CD8-positive, alpha-beta memory T cell (primary cell): ENCODE measurements around the gene KCNJ18. TPM values are rescaled to one million over a fixed set of nuclear protein-coding genes. Genes with fewer than 3 reads are reported as not detected.
"Not testable (repeated sequence)": the region's sequence is repeated elsewhere in the genome, so short reads cannot be mapped to it uniquely, and the experiment has no call there.

Experiments
- CTCF ChIA-PET: fragments of 350-600 bp; sonication (Branson Sonifier 250); formaldehyde crosslinking; loops from one replicate; lab custom pipeline; 2021; ENCODE audit warnings: antibody characterized with exemption; lab: Charles Lee
- POLR2A ChIA-PET: fragments of 350-600 bp; sonication (Branson Sonifier 250); formaldehyde crosslinking; loops from one replicate; lab custom pipeline; 2021; ENCODE audit warnings: antibody characterized with exemption; lab: Charles Lee
- DNase-seq, 5 donors: peaks; one replicate each; pipeline versions ENCODE4 v3.0.0 to v3.0.0-alpha.2; 2020 to 2022; ENCODE audit warnings: mixed read lengths in 1 of 5
- H3K27ac ChIP-seq: one replicate; pipeline ENCODE4 v1.7.0; 2013; ENCODE audit warnings: low read depth, mild to moderate bottlenecking, low read length, moderate library complexity
- H3K27me3 ChIP-seq: 2 replicates; pipeline ENCODE4 v1.7.0; 2013; ENCODE audit warnings: low read length, mild to moderate bottlenecking; ENCODE audit not compliant: insufficient read depth, poor library complexity, severe bottlenecking
- H3K36me3 ChIP-seq: 2 replicates; pipeline ENCODE4 v1.7.0; 2013; ENCODE audit warnings: mild to moderate bottlenecking, low read length, moderate library complexity; ENCODE audit not compliant: insufficient read depth
- H3K4me1 ChIP-seq: 2 replicates; pipeline ENCODE4 v1.7.0; 2013; ENCODE audit warnings: mild to moderate bottlenecking, low read length, moderate library complexity; ENCODE audit not compliant: insufficient read depth
- H3K4me3 ChIP-seq: 2 replicates; pipeline ENCODE4 v1.7.0; 2013; ENCODE audit warnings: mild to moderate bottlenecking, low read length
- H3K9me3 ChIP-seq: 2 replicates; pipeline ENCODE4 v1.7.0; 2013; ENCODE audit warnings: mild to moderate bottlenecking, low read length
- H3K27ac Mint-ChIP-seq, 8 donors: one replicate each; pipeline ENCODE4 v1.8.0; 2020 to 2021; ENCODE audit warnings: mixed read lengths in 8 of 8, mild to moderate bottlenecking in 6 of 8, inconsistent platforms in 3 of 8, moderate library complexity in 3 of 8
- H3K27me3 Mint-ChIP-seq, 2 donors: one replicate each; pipeline ENCODE4 v1.8.0; 2020 to 2021; ENCODE audit warnings: mixed read lengths in 2 of 2, mild to moderate bottlenecking in 1 of 2, moderate library complexity in 1 of 2
- H3K36me3 Mint-ChIP-seq, 3 donors: one replicate each; pipeline ENCODE4 v1.8.0; 2020 to 2021; ENCODE audit warnings: mixed read lengths in 3 of 3, inconsistent platforms in 1 of 3, mild to moderate bottlenecking in 1 of 3
- H3K4me1 Mint-ChIP-seq, 3 donors: one replicate each; pipeline ENCODE4 v1.8.0; 2020 to 2021; ENCODE audit warnings: mixed read lengths in 3 of 3, inconsistent platforms in 1 of 3, mild to moderate bottlenecking in 1 of 3
- H3K4me3 Mint-ChIP-seq, 7 donors: one replicate each; pipeline ENCODE4 v1.8.0; 2020 to 2021; ENCODE audit warnings: mixed read lengths in 7 of 7, mild to moderate bottlenecking in 6 of 7, moderate library complexity in 4 of 7, inconsistent platforms in 2 of 7
- H3K9me3 Mint-ChIP-seq, 5 donors: one replicate each; pipeline ENCODE4 v1.8.0; 2020 to 2022; ENCODE audit warnings: mixed read lengths in 5 of 5, mild to moderate bottlenecking in 3 of 5, moderate library complexity in 2 of 5, inconsistent platforms in 1 of 5
- polyA plus RNA-seq: library from polyadenylated mRNA; unstranded; fragments of 300-500 nt; fragmentation: Illumina TruSeq; gene quantifications from one replicate; pipeline ENCODE4 v1.2.3, GENCODE V29; 2021
- total RNA-seq, 2 experiments: library from RNA; stranded (reverse); gene quantifications; one replicate each; pipeline ENCODE4 v1.2.3, GENCODE V29; 2021

KCNJ18 gene
- total and polyA plus RNA-seq, 3 experiments from 2014 or later, result not detected

DNA sequence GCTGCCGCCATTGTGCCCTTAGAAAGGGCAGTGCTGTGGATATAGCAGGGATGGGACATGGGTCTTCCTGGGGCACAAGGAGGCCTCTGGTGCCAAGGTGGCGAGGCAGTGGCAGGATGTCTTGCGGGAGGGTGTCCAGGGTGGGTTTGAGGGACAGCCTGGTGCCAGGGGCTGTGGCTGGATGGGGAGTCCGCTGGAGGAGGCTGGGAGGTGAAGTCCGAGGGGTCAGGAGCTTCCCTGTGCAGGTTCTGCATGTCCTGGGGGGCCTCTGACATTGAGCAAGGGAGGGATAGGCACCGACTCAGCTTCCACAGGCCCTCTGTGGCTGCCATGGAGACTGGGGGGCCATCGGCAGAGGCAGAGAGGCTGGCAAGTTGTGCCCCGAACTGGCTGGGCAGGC is 9.7 kb downstream of the KCNJ18 start:
- H3K36me3 Mint-ChIP-seq, H3K27ac Mint-ChIP-seq, H3K4me1 Mint-ChIP-seq, H3K4me3 ChIP-seq, H3K27me3 ChIP-seq, H3K27me3 Mint-ChIP-seq, H3K9me3 ChIP-seq, DNase-seq, H3K36me3 ChIP-seq, CTCF ChIA-PET, H3K9me3 Mint-ChIP-seq, H3K4me3 Mint-ChIP-seq, POLR2A ChIA-PET, H3K4me1 ChIP-seq, H3K27ac ChIP-seq: not testable (repeated sequence)

GRCh38 chr17:21702521-21702920 is 10.2 kb downstream of the KCNJ18 start:
- POLR2A ChIA-PET, H3K4me1 Mint-ChIP-seq, H3K27me3 ChIP-seq, H3K27ac ChIP-seq, CTCF ChIA-PET, H3K36me3 ChIP-seq, H3K9me3 ChIP-seq, H3K27me3 Mint-ChIP-seq, H3K27ac Mint-ChIP-seq, H3K4me1 ChIP-seq, H3K4me3 ChIP-seq, H3K9me3 Mint-ChIP-seq, H3K4me3 Mint-ChIP-seq, H3K36me3 Mint-ChIP-seq, DNase-seq: not testable (repeated sequence)

GRCh38 chr17:21702940-21703640 is 10.8 kb downstream of the KCNJ18 start:
- H3K9me3 ChIP-seq, DNase-seq, H3K27me3 ChIP-seq, H3K27ac ChIP-seq, H3K36me3 Mint-ChIP-seq, CTCF ChIA-PET, H3K4me1 Mint-ChIP-seq, H3K4me3 ChIP-seq, POLR2A ChIA-PET, H3K4me3 Mint-ChIP-seq, H3K36me3 ChIP-seq, H3K27ac Mint-ChIP-seq, H3K4me1 ChIP-seq, H3K9me3 Mint-ChIP-seq, H3K27me3 Mint-ChIP-seq: not testable (repeated sequence)

GRCh38 chr17:21703891-21704872 is 11.9 kb downstream of the KCNJ18 start:
- H3K4me3 Mint-ChIP-seq, H3K9me3 Mint-ChIP-seq, H3K27me3 ChIP-seq, H3K4me3 ChIP-seq, H3K36me3 Mint-ChIP-seq, H3K27me3 Mint-ChIP-seq, H3K36me3 ChIP-seq, H3K4me1 ChIP-seq, POLR2A ChIA-PET, H3K9me3 ChIP-seq, H3K27ac ChIP-seq, H3K4me1 Mint-ChIP-seq, H3K27ac Mint-ChIP-seq, CTCF ChIA-PET, DNase-seq: not testable (repeated sequence)

DNA sequence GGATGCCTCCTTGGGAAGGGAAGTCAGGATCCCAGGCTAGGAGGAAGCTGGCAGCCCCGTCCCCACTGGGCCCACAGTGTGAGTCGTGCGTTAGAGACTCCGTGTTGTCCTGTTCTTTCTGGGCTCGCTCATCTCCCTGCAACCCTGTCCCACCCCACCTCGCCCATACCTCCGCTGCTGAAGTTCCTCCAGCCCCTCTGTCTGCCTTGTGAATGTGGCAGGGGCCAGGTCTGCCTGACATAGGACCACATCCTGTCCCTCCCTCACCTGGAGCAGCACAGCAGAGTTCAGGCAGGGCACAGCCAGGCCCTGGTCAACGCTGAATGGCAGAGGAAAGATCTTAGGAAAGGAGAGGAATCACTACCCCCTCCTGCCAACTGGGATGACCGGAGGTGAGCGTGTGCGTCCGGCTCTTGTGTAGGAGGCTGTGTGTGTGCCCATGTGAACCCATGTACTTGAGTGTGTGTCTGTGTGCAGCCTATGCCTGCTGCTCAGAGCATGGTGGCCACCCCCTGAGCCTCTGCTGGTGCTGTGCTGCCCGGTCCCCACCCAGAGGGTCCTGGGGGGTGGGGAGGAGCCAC is 12.8 kb downstream of the KCNJ18 start:
- ChIA-PET POLR2A (no interaction called here), CTCF (no interaction called here)
- no peaks in the 10 kb centered on the region for H3K4me1 ChIP-seq
- H3K36me3 Mint-ChIP-seq, result peaks cover 0 to 3% (median 0%) of the 10 kb centered on the region in 3 donors
- DNase-seq, result no peak
- H3K27me3 ChIP-seq, result no peaks in the 10 kb centered on the region
- H3K4me1 Mint-ChIP-seq, result no peaks in the 10 kb centered on the region
- H3K4me3 Mint-ChIP-seq, result no peak overlapping the region
- H3K36me3 ChIP-seq, result no peaks in the 10 kb centered on the region
- no peaks in the 10 kb centered on the region for H3K9me3 ChIP-seq
- H3K9me3 Mint-ChIP-seq, result peaks cover 0 to 10% (median 0%) of the 10 kb centered on the region in 5 donors
- H3K4me3 ChIP-seq, result no peak overlapping the region
- H3K27ac ChIP-seq, result no peak overlapping the region
- H3K27ac Mint-ChIP-seq, result no peak overlapping the region
- H3K27me3 Mint-ChIP-seq, result no peaks in the 10 kb centered on the region

- H3K4me3 ChIP-seq, POLR2A ChIA-PET, H3K27ac Mint-ChIP-seq, H3K27me3 ChIP-seq, H3K27me3 Mint-ChIP-seq, H3K4me1 ChIP-seq, H3K9me3 ChIP-seq, H3K36me3 ChIP-seq, CTCF ChIA-PET, H3K36me3 Mint-ChIP-seq, H3K4me1 Mint-ChIP-seq, DNase-seq, H3K9me3 Mint-ChIP-seq, H3K4me3 Mint-ChIP-seq, H3K27ac ChIP-seq: not testable (repeated sequence)
Measured at GRCh38 chr17:21705746-21706145, 13.4 kb downstream of the KCNJ18 start.

DNA sequence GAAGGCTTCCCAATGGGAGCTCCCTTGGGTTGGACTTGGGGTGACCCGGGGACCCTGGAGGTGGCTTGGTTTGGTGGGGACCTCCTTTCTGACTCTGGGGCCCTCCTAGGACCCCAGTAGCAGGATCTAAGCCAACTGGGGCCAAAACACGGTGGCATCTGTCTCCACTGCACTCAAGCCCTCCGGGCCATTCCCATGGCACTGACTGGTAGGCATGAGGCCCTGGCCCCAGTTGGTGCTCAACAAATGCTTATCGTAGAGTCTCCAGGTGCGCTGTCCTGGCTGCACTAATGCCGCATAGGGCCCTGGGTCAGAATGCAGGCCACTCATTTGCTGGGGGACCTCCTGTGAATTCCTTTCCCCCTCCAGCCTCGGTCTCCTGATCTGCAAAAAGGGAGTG is 14.2 kb downstream of the KCNJ18 start:
- CTCF ChIA-PET, H3K27ac ChIP-seq, H3K9me3 Mint-ChIP-seq, POLR2A ChIA-PET, DNase-seq, H3K36me3 Mint-ChIP-seq, H3K27me3 Mint-ChIP-seq, H3K9me3 ChIP-seq, H3K27me3 ChIP-seq, H3K4me3 Mint-ChIP-seq, H3K4me1 ChIP-seq, H3K4me3 ChIP-seq, H3K36me3 ChIP-seq, H3K27ac Mint-ChIP-seq, H3K4me1 Mint-ChIP-seq: not testable (repeated sequence)

DNA sequence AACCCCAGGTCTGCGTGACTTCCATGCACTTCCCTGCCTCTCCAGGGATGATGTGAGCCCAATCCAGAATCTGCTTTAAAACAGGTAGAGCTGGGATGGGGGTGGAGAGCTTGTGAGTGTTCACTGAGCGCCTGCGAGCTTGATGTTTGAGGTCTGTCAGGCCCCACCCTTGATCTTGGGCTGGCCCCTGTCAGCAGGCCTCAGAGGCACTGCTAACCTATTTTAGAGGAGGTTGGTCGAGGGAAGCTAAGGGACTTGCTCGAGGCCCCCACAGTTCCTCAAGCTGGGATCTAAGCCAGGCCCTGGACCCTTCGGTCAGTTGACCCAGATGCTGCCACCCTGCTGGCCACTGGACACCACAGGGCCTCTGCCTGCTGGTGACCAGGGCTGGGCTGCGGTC is 14.8 kb downstream of the KCNJ18 start:
- DNase-seq, H3K27me3 ChIP-seq, H3K4me1 ChIP-seq, H3K9me3 ChIP-seq, H3K4me1 Mint-ChIP-seq, CTCF ChIA-PET, H3K4me3 ChIP-seq, H3K4me3 Mint-ChIP-seq, H3K27ac ChIP-seq, H3K27me3 Mint-ChIP-seq, H3K27ac Mint-ChIP-seq, H3K36me3 Mint-ChIP-seq, POLR2A ChIA-PET, H3K36me3 ChIP-seq: not testable (repeated sequence)
- peaks cover 0 to 13% (median 2%) of the 10 kb centered on the region in 5 donors for H3K9me3 Mint-ChIP-seq
